GM12864 (cell line): ENCODE results near the gene ROS1.

Experiments
- DNase-seq: peaks from one replicate; pipeline ENCODE4 v3.0.0-alpha.2; 2011; ENCODE audit warnings: low read depth
- H3K4me3 ChIP-seq: 2 replicates; pipeline ENCODE4 v1.5.1; 2011; ENCODE audit warnings: mild to moderate bottlenecking, low read depth, low read length, control low read depth
- CTCF ChIP-seq: IDR thresholded peaks from 2 replicates; pipeline ENCODE4 v1.5.1; 2011; ENCODE audit warnings: low read depth, mild to moderate bottlenecking, moderate library complexity, low read length, control low read depth, inconsistent platforms; ENCODE audit errors: missing control alignments

The ROS1 gene

GRCh38 chr6:117409863-117410262 is 15.9 kb downstream of the ROS1 start:
- no peak for TF ChIP-seq CTCF
- DNase-seq: no peak
- no peak overlapping the region for H3K4me3 ChIP-seq

- TF ChIP-seq CTCF: no peak
- no peak for DNase-seq
- no peak overlapping the region for H3K4me3 ChIP-seq
These were observed 16.3 kb downstream of the ROS1 start for GRCh38 chr6:117409420-117409819.

GRCh38 chr6:117404548-117404947 is 21.2 kb downstream of the ROS1 start:
- TF ChIP-seq CTCF: no peak
- no peak for DNase-seq
- no peak overlapping the region for H3K4me3 ChIP-seq

- no peak for DNase-seq
- no peak for TF ChIP-seq CTCF
- H3K4me3 ChIP-seq: no peak overlapping the region
These were observed 23.9 kb downstream of the ROS1 start for GRCh38 chr6:117401799-117402198.

GRCh38 chr6:117399924-117400323 is 25.8 kb downstream of the ROS1 start:
- no peak overlapping the region for H3K4me3 ChIP-seq
- TF ChIP-seq CTCF: no peak
- DNase-seq: no peak

GRCh38 chr6:117399126-117399525 is 26.6 kb downstream of the ROS1 start:
- DNase-seq: no peak
- no peak for TF ChIP-seq CTCF
- H3K4me3 ChIP-seq: no peak overlapping the region

GRCh38 chr6:117397536-117398227 is 28.1 kb downstream of the ROS1 start:
- no peak for DNase-seq
- TF ChIP-seq CTCF: no peak
- no peak overlapping the region for H3K4me3 ChIP-seq
